Omental fat pad (tissue), 4 donors: ENCODE results near the gene SDSL. TPM values are rescaled to one million over a fixed set of nuclear protein-coding genes. Genes with fewer than 3 reads are reported as not detected.

ENCODE experiments used
- ATAC-seq: fragments of 150-250 bp; one replicate; pipeline ENCODE4 v1.9.1; 2016; ENCODE audit warnings: mild to moderate bottlenecking, moderate library complexity; ENCODE audit not compliant: low FRiP score
- DNase-seq: peaks from one replicate; pipeline ENCODE4 v3.0.0-alpha.2; 2019; ENCODE audit warnings: low spot score
- total RNA-seq, 4 donors: library from RNA; depleted of rRNA; stranded (reverse); fragments of >200 nt; gene quantifications; one replicate each; pipeline ENCODE4 v1.1.0, GENCODE V29; 2016
- TF ChIP-seq, protein P1 (sequence below), 3 donors: fragments of 450-650 bp; IDR thresholded peaks; one replicate each; pipeline ENCODE4 v1.5.1; 2016 to 2017; ENCODE audit warnings: antibody characterized with exemption in 3 of 3, mild to moderate bottlenecking in 3 of 3, moderate library complexity in 2 of 3

The SDSL gene
- total RNA-seq, 4 donors from 2014 or later: 2.1 to 6.0 (median 4.1) TPM

DNA sequence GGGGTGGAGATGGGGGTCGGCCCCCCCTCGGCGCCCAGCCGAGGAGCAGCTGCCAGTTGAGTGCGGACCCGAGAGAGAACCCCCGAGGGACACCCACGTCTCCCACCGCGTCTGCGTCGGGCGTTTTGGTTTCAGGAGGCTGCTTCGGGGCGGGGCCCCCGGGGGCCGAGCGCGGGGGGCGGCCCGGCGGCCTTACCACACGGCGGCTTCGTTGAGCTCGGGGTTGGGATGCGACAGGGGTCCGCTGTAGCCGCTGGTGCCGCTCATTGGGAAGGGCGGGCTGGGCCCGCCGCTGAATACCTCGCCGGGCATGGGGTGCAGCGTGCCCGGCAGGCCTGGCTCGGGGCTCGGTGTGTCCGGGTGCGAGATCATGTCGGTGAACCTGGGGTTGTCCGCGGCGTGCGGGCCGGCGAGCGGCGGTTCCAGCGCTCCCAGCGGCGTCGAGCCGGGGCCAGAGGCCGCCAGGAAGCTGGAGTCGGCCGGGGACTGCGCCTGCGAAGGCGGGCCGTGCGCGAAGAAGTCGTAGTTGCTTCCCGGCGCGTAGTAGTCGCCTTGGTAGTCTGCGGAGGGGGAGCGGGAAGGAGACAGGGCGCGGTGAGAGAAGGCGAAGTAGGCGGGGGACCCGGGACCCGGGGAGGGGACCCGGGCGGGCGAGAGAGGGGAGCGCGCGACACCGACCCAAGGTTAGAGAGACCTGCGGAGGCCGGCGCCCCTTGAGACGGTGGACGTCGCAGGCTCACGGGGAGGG lies 41.0 kb downstream of the SDSL start:
- ATAC-seq (no peak), DNase-seq (no peak)
- TF ChIP-seq, protein P1, sequence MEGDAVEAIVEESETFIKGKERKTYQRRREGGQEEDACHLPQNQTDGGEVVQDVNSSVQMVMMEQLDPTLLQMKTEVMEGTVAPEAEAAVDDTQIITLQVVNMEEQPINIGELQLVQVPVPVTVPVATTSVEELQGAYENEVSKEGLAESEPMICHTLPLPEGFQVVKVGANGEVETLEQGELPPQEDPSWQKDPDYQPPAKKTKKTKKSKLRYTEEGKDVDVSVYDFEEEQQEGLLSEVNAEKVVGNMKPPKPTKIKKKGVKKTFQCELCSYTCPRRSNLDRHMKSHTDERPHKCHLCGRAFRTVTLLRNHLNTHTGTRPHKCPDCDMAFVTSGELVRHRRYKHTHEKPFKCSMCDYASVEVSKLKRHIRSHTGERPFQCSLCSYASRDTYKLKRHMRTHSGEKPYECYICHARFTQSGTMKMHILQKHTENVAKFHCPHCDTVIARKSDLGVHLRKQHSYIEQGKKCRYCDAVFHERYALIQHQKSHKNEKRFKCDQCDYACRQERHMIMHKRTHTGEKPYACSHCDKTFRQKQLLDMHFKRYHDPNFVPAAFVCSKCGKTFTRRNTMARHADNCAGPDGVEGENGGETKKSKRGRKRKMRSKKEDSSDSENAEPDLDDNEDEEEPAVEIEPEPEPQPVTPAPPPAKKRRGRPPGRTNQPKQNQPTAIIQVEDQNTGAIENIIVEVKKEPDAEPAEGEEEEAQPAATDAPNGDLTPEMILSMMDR (IDR thresholded peaks at IDR 0.05): no peak

DNA sequence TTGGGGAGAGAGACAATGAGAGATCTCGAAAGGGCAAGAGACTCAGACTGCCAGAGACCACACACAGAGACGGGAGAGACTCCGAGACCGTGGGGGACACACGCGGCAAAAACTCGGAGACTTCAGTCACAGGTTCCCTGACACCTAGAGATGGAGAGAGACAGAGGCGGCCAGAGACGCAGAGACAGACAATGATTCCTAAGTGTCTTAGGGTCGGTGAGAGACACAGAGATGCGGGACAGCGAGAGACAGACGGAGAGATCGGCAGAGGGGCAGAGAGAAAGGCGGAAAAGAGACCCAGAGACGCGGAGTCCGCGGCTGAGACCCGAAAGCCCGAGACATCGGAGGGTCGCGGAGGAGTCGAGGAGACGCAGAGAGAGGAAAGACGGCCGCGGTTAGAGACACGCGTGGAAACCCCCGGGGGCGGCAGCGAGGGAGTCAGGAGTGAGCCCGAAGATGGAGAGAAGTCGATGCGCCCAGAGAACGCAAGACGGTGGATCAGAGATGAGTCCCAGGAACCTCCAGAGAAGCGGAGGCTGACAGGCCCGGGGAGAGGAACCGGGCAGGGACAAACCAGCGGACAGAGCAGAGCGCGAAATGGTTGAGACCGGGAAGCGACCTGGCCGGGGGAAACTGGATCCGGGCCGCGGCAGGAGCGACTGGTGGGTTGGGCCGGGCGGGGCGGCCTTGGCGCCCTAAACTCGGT lies 41.7 kb downstream of the SDSL start:
- no peak for DNase-seq
- TF ChIP-seq, protein P1 (IDR thresholded peaks at IDR 0.05): no peak
- ATAC-seq: no peak

DNA sequence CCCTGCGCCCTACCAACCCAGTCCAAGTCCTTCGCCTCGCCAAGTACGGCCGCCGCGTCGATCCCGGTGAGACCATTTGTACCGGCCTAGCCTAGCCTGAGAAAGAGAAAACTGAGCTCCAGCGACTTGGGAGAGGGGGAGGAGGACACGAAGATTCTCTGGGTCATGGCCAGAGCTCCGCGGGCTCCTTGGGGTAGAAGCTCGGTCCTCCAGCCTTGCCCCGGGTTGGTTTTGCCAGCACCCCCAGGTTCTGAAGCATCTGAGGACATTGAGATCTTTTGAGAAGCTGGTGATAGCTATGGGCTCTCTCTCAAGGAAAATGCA lies 42.2 kb downstream of the SDSL start:
- DNase-seq (no peak), ATAC-seq (no peak)
- TF ChIP-seq, protein P1 (IDR thresholded peaks at IDR 0.05): no peak

DNA sequence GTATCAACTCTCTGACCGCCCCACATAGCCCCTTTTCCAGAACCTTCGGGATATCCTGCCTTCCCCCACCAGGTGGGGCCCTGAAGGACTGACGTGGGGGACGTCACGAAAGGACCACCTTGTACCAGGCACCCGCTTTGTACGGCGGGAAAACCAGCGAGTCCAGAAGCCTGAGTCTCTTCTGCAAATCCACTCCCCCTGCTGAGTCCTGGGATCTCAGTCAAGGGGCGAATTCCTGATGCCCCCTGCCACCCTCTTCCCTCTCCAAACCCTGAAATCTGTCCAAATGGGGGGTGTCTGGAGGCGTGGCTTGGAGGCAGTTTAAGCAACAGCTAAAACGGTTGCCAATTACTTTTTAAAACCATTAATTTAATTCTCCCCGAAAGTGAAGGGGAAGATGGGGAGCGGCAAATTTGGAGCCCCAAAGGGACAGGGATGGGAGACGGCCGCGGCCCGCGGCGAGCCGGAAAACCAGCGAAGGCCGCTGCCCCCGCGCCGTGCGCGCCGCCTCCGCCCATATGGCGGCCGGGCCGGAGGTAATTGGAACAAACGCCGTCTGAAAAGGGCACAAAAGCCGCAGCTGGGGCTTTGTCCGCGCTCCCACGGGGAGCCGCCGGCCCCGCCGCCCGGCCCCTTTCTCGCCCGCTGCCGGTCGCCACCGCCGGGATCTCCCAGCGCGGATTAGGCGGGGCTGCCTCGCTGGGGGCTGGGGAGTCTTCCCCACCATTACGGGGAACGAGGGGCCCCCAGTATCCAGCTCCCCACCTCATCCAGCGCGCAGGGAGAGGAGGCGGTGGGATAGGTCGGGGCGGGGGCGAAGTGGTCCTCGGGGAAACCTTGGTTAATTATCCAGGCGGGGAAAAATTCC lies 42.9 kb downstream of the SDSL start:
- TF ChIP-seq, protein P1 (IDR thresholded peaks at IDR 0.05): no peak
- no peak for ATAC-seq

DNA sequence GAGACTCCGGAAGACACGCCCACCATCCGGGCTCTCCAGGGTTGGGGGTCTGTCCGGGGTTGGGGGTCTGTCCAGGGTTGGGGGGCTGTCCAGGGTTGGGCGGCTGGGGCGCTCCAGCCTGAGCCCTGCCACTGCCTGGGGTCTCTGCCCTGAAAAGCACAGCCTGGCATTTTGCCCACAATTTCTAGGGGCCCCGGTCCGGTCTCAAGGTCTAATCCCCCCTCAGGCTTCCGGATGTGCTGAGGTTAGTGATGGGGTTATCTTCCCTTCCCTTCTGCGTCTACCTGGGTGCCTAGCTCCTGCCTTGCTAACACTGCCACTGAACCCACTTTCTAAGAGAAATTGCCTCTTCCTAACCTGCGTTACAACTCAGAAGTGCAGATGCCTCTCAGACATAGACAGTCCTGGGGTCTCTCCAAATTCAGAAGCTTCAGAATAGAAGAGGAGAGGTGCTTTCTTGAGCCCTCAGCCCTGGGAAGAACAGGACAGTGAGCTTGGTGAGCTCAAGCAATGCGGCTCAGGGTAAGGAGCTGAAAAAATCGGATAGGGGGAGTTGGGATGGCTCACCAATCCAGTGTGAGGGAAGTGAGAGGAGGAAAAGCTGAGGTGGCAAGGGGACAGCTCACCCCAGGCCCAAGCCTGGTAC lies 43.8 kb downstream of the SDSL start:
- no peak for DNase-seq
- no peak for ATAC-seq
- TF ChIP-seq, protein P1 (IDR thresholded peaks at IDR 0.05): no peak

More for the DNA sequence above, 42.9 kb downstream of the SDSL start:
- DNase-seq: no peak

DNA sequence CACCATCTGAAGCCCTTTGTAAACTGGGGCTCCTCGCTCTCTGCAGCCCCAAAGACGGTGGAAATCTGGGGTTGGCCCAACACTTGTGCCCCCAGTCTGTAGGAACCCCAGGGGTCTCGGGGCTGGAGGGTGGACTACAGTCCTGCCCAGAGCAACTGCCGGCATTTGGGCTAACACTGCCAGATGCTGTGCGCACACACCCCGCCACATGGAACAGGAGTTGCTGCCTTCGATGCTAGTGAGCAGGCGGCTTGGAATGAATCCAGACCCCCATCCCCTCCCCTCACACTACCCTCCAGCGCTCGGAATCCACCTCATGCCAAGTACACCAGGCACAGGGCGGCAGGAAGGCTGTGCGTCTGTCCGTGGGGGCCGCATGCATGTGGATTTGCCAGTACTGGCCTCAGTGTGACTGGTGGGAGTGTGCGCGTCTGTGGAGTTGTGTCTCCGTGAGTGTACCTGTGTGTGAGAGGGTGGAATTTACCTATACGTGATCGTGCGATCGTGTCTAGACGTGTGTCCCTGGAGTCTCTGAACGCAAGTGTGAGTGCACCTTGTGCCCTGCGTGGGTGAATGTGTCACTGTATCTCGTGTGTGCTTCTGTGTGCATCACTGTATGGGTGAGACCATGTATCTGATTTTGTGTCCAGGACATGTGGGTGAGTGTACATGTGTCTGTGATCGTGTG lies 44.4 kb downstream of the SDSL start:
- TF ChIP-seq, protein P1 (IDR thresholded peaks at IDR 0.05): no peak
- DNase-seq (no peak), ATAC-seq (no peak)
